CMK (cell line): ENCODE results near the gene PTPN18.

Experiments used
- DNase-seq: peaks from one replicate; pipeline ENCODE4 v3.0.0-alpha.2; 2010; ENCODE audit warnings: low read depth

PTPN18 gene

DNA sequence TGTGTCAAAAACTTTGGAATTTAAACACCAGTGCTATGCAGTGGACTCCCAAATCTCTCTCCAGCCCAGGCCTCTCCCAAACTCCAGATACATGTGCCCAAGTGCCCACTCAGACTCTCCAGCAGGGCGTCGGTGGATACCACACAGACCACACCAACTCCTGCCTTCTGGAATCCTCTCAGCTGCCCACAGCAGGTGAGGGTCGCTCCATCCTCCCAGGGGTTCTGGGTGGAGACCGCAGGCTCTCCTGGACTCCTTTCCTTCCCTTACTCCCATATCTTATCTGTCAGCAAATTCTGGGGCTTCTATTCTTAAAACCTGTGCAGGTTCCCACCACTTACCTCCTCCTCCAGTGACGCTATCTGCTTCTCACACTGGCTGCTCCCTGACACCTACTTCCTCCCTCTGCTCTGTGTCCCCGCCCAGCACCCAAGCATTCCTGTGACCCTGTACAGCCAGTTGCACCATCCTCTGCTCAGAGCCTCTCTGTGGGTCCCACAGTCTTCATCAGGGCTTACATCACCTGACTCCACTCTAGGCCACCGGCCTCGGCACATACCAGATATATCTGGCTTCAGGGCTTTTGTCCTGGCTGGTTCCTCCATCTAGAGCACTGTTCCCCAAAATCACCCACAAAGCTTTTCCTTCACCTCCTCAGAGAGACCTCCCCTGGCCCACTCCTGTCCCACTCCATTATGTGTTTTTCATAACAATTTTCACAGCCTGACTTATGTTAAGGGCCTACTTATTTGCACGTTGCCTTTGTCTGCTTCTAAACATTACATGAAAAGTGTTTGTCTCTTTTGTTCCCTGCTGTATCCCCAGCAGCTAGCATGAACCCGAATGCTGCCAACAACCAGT is 15.7 kb upstream of the PTPN18 start:
- no peak for DNase-seq

DNA sequence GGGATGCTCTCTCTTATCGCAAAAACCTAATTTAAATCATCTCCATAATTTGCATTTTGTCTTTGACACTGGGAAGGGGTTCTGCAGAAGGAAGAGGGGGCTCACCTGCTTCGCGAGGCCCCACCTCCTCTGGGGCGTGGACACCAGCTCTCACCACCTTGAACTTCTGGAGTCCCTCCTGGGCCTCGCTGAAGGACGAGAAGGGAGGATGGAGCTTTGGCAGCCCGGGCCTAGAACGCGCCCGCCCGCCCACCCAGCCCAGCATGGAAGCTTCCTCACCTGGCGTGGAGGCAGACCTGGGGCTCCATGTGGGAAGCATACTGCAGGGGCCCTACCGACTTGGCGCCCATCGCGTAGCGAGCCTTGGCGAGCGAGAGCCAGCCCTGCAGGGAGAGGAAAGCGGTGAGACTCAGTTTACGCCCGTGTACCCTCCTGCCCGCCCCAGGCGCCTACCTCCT is 14.3 kb upstream of the PTPN18 start:
- DNase-seq: no peak

DNA sequence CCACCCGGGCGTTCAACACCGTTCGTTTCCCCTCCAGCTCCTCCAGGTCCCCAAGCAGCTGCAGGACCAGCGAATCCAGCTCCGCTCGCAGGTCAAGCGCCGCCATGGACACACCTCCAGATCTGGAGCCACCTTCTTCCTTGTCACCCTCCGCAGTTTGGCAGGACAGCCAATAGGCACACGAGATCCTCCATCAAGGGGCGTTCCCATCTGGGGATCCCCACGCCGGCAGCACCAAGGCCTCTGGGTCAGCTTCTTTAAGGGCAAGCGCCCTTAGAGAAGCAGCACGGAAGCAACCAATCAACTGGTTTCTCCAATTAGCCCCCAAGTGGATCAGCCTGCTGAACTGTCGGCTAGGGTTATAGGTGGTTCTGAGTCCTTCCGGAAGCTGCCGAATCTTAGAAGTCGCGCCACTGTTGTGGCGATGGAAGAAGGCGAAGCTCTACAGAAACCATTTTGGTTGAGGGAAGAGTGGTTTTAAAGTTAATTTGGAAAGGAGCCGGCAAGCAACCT is 13.8 kb upstream of the PTPN18 start:
- DNase-seq: peak; percentile 78

DNA sequence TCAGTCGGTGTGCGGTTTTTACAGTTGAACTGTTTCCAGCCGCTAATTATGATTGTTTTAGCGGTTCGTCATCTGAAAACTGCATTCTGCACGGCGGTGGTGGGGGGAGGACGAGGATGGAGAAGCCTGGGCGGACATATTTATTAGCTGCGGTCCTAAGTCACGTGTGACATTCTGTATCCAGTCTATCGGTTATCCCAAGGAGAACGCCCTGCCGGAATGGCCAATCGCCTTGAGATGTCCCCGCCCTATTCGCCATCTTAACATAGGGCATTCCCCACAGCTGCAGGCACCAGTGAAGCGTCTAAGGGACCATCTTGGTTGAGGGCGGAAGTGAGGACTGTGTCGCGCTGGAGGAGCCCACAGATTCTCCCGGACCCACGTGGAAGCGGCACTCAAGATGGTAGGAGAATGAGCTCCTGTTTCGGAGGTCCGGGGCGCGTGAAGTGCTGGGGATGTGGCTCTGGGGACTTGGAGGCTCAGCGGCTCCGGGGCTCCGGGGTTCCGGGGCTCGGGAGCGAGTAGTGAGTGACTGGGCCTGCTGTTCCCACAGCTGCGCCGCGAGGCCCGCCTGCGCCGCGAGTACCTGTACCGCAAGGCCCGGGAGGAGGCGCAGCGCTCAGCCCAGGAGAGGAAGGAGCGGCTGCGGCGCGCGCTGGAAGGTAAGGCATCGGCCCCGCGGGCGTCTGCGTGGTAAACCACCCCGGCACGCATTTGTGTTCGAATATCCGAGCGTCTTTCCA is 13.2 kb upstream of the PTPN18 start, which contains the start of gene IMP4:
IMP4 (plus strand) TSS at position 365 of the 743 bp plus-strand sequence; CDS start at position 401, 36 bp downstream.
- peak; percentile 95 for DNase-seq

DNA sequence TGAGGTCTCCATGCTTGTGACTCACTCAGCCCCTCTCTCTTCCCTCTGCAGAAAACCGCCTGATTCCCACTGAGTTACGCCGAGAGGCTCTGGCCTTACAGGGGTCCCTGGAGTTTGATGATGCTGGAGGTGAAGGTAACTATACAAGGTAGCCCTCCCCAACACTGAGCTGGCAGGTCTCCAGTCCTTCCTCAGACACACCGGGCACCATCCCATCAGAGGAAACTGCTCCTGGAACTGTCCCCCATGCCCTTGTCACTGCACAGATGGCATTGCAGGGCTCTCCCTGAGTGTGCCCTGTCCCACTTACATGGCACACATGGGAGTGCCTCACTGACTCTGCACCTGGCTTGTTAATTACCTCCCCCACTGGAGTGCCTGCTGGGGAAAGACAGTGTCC is 11.3 kb upstream of the PTPN18 start:
- no peak for DNase-seq

DNA sequence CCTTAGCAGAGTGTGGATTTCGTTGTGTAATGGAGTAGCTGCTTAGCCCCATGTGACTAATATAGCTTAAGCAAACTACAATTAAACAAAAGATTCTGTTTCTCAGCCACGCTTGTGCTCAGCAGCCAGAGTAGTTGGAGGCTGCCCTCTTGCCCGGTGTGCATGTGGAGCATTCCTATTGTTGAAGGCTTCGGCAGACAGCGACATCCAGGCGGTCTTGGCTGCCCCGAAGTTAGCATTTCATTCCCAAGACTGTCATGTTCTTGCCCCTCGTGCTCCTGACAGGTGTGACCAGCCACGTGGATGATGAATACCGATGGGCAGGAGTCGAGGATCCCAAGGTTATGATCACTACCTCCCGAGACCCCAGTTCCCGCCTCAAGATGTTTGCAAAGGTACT is 10.8 kb upstream of the PTPN18 start:
- DNase-seq: no peak

DNA sequence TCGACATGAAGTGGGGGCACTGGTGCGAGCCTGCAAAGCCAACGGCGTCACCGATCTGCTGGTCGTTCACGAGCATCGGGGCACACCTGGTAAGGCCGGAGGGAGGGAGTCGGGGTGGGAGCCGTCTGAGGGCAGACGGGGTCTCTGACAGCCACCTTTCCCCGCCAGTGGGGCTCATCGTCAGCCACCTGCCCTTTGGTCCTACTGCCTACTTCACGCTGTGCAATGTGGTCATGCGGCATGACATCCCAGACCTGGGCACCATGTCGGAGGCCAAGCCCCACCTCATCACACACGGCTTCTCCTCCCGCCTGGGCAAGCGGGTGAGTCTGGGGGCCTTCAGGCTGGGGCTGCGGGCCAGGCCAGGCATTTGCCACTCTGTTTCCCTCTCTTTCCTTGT is 10.2 kb upstream of the PTPN18 start:
- no peak for DNase-seq

DNA sequence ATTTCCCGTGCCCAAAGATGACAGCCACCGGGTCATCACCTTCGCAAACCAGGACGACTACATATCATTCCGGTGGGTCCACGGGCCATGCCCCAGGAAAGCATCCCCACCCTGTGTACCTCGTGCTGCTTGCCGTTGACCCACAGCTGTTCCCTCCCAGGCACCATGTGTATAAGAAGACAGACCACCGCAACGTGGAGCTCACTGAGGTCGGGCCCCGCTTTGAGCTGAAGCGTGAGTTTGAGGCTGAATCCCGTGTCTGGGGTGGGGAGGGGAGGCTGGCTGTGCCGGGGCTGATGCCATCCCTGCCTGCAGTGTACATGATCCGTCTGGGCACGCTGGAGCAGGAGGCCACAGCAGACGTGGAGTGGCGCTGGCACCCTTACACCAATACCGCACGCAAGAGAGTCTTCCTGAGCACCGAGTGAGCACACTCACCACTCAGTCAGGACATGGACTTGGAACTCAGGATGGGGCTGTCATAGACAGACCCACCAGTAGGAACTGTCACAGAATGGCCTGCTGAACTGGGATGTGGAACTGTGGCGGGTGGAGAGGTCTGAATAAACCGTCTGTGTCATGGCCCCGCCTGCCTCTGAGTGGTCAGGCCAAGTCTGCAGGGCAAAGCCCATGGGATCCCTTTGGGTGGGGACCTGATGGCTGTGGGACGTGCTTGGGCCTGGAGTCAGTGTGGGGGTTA is 9.7 kb upstream of the PTPN18 start:
- no peak for DNase-seq

DNA sequence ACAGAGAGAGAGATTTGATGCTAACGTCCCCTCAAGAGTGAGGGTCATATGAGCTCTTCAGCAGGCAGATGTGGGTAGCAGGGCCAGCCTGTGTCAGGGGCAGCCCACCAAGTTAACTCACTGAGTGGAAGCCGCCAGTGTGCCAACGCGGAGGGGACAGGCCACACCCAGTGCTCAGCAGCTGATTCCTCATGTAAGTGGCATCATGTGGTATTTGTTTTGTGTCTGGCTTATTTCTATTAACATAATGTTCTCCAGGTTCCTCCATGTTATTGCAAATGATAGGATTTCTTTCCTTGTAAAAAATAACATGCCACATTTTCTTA is 9.2 kb upstream of the PTPN18 start:
- no peak for DNase-seq

DNA sequence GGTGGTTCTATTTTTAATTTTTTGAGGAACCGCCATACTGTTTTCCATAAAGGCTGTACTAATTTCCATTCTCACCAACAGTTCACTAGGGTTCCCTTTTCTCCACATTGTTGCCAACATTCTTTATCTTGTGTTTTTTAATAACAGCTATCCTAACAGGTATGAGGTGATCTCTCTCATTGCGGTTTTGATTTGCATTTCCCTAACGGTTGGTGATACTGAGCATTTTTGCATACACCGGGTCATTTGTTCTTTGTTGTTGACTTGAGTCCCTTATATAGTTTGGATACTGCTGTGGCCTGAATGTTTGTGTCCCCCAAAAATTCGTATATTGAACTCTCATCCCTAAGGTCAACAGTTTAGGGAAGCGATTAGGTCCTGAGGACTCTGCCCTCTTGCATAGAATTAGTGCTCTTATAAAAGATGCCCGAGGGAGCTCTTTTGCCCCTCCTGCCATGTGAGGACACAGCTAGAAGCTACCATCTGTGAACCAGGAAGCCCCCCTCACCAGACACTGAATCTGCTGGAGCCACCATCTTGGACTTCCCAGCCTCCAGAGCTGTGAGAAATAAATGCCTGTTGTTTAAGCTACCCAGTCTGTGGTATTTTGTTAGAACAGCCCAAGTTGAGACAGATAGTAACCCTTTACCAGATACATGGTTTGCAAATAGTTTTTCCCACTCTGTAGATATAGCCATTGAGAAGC is 8.5 kb upstream of the PTPN18 start:
- DNase-seq: no peak

DNA sequence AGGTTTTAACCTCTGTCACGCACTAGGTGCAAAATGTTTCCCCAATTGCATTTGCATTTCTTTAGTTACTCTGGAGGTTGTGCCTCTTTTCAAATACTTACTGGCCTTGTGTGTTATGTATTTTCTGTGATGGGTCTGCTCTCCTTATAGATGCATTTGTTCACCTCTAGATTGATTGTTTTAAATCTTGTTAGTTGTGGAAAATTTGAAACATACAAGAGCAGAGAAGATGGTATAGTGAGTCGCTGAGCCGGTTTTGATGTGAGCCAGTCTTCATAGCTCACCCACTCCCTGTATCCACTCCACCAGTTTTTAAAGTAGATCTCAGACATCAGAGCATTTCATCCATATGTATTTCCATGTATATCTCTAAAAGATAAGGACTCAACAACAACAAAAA is 6.7 kb upstream of the PTPN18 start:
- no peak for DNase-seq

DNA sequence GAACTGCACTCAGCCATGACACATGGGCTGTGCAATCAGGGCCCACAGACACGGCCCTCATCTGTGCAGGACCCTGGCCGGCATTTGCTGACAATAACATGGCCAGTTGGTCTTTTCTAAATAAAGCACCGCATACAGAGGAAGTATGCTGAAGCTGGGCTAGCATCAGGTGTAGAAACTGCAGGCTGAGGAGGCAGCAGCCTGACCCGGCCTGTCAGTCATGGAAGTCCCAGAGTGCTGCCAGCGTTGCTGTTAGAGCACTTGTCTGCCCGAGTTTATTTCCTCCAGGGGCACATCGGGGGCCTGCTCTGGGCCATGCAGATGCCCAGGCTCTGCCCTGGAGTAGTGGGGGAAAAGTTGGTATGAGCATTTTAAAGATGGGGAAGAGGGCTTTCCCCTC is 4.1 kb upstream of the PTPN18 start:
- no peak for DNase-seq

DNA sequence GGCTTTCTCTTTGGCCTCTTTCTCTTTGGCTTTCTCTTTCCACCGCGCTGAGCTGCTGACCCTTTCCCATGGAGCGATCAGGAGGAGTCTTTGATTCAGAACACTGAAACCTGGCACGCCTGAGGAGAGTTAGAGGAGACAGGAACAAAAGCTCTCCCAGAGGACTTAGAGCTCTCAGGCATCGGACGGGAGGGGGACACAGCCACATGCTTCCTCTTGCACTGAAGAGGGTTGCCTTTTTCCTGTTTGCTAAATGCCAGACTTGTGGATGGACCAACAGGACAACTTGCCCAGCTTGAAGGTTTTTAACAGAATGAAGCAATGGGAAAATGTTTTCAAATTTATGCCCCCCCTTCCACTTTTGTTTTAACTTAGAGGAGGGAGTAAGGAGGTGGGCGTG is 3.6 kb upstream of the PTPN18 start:
- DNase-seq: no peak

DNA sequence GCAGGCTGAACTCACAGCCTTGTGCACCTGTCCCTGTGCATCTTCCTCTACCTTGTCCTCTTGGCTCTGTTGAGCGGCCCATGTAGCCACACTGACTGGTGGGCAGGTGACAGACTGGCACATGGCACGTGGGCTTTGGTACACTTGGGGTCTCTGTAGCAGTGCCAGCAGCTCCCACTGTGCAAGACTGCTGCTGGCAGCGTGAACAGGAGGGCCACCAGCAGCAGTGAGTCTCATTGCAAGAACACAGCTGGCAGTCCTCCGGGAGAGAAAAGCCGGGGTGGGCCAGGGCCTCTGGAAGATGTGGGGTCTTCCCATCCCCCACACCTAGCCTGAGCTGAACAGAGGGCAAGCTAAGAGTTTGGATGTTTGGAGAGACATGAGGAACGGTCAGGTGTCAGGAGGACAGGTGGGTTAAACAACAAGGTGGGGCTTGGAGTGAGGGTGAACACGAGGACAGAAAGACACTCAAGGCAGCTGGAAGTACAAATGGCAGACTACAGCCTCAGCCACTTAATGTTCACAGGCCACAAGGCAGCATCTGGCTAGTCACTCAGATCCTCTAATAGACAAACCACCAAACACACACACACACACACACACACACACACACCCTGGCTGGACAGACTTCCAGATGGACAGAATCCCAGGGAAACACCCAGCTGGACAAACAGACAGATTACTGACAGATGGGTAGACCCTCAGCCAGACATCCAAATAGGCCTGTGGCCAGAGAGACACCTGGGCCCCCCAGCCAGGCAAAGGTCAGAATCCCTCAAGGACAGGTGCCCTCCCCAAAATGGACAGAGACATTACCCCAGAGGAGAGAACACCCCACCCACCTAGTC is 2.3 kb upstream of the PTPN18 start:
- no peak for DNase-seq

DNA sequence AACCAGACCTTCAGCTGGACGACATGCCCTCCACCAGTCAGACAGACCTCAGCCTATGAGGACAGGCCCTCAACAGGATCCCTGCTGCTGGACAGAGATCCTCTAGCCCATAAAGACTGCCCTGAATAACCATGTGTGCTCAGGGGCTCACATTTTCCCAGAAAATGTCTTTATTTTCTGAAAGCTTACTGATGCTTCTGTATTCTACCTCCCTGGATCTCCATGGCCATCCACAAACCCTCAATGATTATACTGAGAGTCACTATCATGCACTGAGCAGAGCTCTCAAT is 1.8 kb upstream of the PTPN18 start:
- no peak for DNase-seq

DNA sequence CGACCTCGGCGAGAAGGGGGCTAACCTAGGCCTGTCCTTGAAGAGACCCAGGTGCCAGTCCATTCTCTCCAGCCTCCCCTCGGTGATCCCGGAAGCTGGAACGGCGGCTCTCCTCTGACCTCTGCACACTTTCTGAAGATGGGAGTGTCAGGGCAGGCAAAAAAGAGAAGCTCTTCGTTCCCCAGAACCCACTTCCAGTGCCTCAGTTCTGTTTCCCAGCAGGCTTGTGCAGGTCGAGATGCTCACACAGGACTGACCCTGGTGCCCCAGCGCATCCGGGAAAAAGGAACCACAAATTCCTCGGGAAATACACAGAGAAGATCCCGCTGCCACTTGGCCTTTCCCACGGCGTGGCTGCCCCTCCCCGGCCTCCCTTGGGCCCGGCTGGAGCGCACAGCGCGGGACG is 681 bp upstream of the PTPN18 start:
- no peak for DNase-seq

DNA sequence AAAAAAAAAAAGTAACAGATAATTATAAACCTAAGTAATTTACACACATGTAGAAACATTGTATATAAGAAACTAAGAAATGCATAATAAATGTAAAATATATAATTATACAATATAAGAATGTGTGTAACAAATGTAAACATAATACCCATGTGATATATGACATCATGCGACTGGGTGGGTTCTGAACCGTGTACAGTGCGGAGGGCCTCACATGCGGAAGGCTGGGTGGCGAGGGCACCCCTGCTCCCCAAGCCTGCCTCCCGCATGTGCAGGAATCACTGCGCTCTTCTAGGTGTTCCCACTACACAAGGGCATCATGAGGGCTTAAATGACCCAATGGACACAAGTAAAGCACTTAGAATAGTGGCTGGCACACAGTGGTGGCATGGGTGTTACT is 2.0 kb downstream of the PTPN18 start:
- no peak for DNase-seq

DNA sequence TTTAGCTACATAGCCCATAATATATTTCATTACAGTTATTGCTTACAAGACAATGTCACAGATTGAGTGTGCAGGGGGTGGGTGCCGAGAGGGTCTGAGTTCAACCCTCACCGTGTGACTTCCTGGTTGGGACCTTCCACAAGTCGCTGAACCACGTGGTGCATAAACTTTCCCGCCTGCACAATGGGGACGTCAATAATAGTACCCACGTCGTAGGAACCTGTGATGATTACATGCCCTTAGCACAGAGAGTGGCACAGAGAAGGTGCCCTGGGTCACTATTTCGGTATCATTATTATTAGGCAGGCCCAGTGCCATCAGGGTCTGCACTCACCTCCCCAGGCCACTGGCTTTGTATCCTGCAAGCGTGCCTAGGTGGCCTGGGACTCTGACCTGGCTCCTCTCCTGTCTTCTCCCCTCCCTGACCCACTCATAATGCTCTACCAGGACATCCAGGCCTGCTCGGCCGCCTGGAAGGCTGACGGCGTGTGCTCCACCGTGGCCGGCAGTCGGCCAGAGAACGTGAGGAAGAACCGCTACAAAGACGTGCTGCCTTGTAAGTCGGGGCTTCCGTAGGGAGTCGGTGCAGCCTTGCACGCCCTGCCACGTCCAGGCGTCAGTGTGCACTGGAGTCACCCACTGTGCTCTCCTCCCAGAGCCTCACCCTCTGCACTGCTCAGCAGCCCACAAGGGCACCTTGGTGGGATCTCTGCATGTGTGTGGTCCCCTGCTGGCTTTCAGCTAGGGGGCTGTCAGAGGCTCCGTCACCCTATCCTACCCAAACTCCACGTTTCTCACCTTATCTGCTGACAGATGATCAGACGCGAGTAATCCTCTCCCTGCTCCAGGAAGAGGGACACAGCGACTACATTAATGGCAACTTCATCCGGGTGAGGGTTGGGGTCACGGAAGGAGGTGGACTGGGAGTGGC is 2.8 kb downstream of the PTPN18 start:
- no peak for DNase-seq

DNA sequence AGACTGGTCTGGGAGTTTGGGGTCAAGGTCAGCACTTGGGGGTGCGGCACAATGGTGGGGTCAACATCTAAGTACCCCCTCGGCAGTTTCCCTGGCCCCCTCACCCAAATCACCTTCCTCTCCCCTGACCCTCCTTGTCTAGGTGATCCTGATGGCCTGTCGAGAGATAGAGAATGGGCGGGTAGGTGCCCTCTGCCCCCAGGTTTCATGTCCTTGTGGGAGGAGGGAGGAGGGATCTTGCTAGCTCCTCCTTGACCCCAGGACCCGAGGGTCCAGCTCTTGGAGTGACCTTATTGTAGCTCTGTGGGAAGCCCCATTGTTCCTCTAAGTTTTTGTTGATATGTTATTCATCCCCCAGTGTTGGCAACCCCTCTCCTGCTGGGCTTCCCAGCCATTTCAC is 3.6 kb downstream of the PTPN18 start:
- no peak for DNase-seq

DNA sequence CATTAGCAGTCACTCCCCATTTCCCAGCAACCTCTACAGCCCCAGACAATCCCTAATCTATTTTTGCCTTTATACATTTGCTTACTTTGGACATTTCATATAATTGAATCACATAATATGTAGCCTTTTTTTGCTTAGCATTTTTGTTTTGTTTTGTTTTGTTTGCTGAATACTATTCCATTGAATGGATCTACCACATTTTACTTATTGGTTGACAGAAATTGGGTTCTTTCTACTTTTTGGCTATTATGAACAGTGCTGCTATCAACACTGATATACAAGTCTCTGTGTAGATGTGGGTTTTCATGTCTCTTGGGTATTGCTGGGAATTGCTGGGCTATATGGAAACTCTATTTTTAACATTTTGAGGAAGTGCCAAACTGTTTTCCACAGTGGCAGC is 7.6 kb downstream of the PTPN18 start:
- no peak for DNase-seq
